GM12872 (cell line): ENCODE data around the gene COL28A1.
A peak's percentile ranks its signal among the peaks of the same experiment; 100 is the strongest.

Experiments
- TF ChIP-seq, protein P1 (sequence below): IDR thresholded peaks from 3 replicates; pipeline ENCODE4 v1.5.1; 2011; ENCODE audit warnings: low read depth, mild to moderate bottlenecking, low read length, moderate library complexity; ENCODE audit not compliant: insufficient read depth

COL28A1 gene

DNA sequence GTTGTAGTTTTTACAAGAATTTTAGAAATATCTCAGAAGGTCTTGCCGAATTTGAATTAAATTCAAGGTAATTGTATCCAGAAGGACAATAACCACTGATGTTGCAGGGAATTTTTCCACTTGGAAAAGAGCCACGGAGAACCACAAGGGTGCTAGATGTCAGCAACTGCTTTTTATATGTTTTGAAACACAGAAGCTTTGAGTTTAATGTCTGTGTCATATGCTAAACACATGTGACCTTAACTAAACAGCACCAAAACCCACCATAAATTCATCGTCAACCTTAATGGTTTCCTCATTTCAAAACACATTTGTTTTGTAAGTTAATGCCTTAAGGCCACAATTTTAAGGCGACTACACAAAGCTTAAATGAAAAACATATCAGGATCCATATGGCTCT is 106.9 kb downstream of the COL28A1 start:
- TF ChIP-seq, protein P1, sequence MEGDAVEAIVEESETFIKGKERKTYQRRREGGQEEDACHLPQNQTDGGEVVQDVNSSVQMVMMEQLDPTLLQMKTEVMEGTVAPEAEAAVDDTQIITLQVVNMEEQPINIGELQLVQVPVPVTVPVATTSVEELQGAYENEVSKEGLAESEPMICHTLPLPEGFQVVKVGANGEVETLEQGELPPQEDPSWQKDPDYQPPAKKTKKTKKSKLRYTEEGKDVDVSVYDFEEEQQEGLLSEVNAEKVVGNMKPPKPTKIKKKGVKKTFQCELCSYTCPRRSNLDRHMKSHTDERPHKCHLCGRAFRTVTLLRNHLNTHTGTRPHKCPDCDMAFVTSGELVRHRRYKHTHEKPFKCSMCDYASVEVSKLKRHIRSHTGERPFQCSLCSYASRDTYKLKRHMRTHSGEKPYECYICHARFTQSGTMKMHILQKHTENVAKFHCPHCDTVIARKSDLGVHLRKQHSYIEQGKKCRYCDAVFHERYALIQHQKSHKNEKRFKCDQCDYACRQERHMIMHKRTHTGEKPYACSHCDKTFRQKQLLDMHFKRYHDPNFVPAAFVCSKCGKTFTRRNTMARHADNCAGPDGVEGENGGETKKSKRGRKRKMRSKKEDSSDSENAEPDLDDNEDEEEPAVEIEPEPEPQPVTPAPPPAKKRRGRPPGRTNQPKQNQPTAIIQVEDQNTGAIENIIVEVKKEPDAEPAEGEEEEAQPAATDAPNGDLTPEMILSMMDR = no peak

- TF ChIP-seq, protein P1 = no peak
Measured at GRCh38 chr7:7427363-7427762, 108.3 kb downstream of the COL28A1 start.

DNA sequence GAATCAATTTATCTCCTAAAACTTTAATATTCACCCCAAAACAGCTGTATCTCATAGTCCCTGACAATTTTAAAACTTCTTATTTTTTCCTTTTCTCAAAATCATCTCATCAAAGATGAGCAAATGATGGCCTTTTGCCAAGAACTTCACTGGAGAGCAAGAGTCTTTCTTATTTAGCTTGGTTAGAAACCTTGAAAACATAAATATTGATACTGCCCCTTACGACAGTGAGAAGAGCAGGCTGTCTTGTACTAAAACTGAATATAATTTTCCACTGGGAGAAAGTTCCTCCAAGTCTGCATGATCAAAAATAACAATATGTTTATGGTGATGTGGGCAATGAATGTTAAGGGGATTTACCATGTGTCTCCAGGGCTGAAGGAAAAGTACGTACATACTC is 109.0 kb downstream of the COL28A1 start:
- TF ChIP-seq, protein P1 = no peak

DNA sequence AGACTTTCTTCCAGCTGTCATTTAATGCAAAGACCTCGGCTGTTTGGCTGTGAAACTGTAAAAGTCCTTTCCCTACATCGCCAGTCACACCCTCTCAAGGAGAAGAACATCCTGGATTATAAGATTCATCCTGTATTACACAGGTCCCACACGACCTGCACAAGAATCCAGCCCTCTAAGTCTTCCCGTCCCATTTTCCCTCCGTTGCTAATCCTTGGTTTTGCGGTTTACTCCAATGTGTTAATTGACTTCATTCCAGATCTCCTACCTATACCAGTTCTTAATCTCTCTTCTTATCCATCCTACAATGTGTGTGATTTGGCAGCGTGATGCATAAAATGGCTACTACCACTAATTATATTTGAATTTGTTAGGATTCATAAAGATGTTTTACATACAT is 110.4 kb downstream of the COL28A1 start:
- TF ChIP-seq, protein P1 = no peak

DNA sequence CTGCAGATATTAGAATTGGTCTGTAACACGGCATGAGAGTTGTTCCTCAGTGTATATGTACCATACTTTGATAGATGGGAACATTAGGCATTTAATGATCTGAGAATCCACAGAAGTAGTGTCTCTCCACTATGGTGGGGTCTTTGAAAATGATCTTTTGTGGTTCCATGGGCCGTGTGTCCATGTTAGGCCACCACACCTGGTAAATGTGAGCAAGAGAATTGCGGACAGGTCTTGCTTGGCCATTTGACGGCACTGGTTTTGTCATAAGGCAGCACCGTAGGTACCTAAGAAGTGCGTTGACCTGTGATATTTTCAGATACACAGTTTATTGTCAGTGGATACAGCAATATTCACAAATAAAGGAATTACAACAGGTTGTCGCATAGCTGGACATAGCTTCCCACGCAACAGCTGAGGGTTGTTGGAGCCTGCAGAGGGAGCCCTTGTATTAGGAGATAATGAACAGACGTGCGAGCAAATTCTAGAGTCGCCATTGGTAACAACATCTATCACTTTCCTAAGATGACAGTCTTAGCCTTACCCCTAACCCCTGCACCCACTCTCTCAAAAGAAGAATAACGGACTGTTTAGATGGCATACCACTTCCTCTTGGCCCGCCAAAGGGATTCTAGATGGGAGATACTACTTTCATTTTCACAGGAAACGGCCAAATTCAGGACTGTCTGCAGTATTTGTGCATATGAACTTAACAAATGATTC is 111.4 kb downstream of the COL28A1 start:
- TF ChIP-seq, protein P1 = peak; percentile 71

DNA sequence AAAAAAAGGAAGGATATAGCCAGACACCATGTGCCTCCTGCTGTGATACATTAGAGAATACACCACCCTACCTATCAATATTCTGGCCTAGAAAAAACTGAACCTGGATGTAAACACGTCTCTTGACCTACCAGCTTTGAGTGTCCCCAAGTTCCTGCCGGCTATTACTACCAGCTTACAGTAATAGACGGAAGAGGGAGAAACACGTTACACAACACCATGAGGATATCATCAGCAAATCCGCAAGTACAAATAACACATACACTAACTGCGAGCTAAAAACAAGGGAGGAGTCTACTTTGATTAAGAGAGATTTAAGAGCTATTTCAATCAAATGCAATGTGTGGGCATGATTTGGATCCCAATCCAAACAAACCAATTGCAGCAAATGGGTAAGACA is 113.0 kb downstream of the COL28A1 start:
- TF ChIP-seq, protein P1 = no peak

GRCh38 chr7:7421826-7422225 is 113.8 kb downstream of the COL28A1 start:
- TF ChIP-seq, protein P1 = no peak
